HepG2 (cell line): Measurements from ENCODE around the gene ZWILCH.

Source experiments
- CBFB ChIP-seq: sonication (generic); formaldehyde crosslinking; IDR thresholded peaks from 2 replicates; pipeline ENCODE4 v1.4.0; 2020; ENCODE audit warnings: missing genetic modification reagents
- SP2 ChIP-seq: sonication (generic); formaldehyde crosslinking; IDR thresholded peaks from 2 replicates; pipeline ENCODE4 v1.5.1; 2020; ENCODE audit warnings: mild to moderate bottlenecking, missing genetic modification reagents
- TCF12 ChIP-seq, 2 experiments: fragments of 450-650 bp in 1 of 2; sonication (generic) in 1 of 2; formaldehyde crosslinking in 1 of 2; IDR thresholded peaks; 2 replicates each; pipeline versions ENCODE4 v1.6.1 to v1.8.0; 2017 to 2022; ENCODE audit warnings: antibody characterized with exemption in 1 of 2, mild to moderate bottlenecking in 1 of 2, missing genetic modification reagents in 1 of 2, moderate library complexity in 1 of 2
- YY1 ChIP-seq: IDR thresholded peaks from 2 replicates; pipeline ENCODE4 v1.6.1; 2011; ENCODE audit warnings: low read length, low read depth, moderate library complexity, mild to moderate bottlenecking; ENCODE audit not compliant: insufficient read depth, insufficient replicate concordance
- ZNF652 ChIP-seq: IDR thresholded peaks from 2 replicates; pipeline ENCODE4 v1.6.1; 2016; ENCODE audit warnings: low read depth, borderline replicate concordance
- TF ChIP-seq, protein P1 (sequence below): sonication (generic); formaldehyde crosslinking; IDR thresholded peaks from 2 replicates; pipeline ENCODE4 v1.5.1; 2020; ENCODE audit warnings: mild to moderate bottlenecking, missing genetic modification reagents, moderate library complexity

DNA sequence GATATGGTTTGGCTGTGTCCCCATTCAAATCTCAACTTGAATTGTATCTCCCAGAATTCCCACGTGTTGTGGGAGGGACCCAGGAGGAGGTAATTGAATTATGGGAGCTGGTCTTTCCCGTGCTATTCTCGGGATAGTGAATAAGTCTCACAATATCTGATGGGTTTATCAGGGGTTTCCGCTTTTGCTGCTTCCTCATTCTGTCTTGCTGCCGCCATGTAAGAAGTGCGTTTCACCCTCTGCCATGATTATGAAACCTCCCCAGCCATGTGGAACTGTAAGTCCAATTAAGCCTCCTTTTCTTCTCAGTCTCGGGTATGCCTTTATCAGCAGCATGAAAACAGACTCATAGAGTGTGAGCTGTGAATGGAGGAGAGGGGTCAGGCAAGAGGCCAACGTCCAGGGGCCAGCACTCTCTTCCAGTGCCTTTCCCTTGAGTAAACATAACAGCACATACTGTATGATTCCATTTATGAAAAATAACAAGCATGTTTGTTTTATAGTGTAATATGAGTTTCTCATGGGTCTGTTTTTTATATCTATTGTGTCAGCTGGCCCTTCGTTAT is 76.9 kb downstream of the ZWILCH start:
- no peak for TF ChIP-seq TCF12 (IDR thresholded peaks at IDR 0.05)
- TF ChIP-seq TCF12 (CRISPR knock-in tag; IDR thresholded peaks at IDR 0.05) = no peak
- no peak for TF ChIP-seq CBFB (CRISPR knock-in tag)
- no peak for TF ChIP-seq ZNF652 (CRISPR knock-in tag)
- no peak for TF ChIP-seq YY1
- TF ChIP-seq, protein P1, sequence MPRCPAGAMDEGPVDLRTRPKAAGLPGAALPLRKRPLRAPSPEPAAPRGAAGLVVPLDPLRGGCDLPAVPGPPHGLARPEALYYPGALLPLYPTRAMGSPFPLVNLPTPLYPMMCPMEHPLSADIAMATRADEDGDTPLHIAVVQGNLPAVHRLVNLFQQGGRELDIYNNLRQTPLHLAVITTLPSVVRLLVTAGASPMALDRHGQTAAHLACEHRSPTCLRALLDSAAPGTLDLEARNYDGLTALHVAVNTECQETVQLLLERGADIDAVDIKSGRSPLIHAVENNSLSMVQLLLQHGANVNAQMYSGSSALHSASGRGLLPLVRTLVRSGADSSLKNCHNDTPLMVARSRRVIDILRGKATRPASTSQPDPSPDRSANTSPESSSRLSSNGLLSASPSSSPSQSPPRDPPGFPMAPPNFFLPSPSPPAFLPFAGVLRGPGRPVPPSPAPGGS (CRISPR knock-in tag) = no peak
- TF ChIP-seq SP2 (CRISPR knock-in tag) = no peak
